HG03196 (cell line): Measurements from ENCODE around the gene SLC29A2.

Experiments used
- ATAC-seq: cut with Tn5 transposase; IDR thresholded peaks from one replicate; pipeline ENCODE4 v1.9.1; 2021; ENCODE audit not compliant: unreplicated experiment

The SLC29A2 gene, protein sequence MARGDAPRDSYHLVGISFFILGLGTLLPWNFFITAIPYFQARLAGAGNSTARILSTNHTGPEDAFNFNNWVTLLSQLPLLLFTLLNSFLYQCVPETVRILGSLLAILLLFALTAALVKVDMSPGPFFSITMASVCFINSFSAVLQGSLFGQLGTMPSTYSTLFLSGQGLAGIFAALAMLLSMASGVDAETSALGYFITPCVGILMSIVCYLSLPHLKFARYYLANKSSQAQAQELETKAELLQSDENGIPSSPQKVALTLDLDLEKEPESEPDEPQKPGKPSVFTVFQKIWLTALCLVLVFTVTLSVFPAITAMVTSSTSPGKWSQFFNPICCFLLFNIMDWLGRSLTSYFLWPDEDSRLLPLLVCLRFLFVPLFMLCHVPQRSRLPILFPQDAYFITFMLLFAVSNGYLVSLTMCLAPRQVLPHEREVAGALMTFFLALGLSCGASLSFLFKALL

DNA sequence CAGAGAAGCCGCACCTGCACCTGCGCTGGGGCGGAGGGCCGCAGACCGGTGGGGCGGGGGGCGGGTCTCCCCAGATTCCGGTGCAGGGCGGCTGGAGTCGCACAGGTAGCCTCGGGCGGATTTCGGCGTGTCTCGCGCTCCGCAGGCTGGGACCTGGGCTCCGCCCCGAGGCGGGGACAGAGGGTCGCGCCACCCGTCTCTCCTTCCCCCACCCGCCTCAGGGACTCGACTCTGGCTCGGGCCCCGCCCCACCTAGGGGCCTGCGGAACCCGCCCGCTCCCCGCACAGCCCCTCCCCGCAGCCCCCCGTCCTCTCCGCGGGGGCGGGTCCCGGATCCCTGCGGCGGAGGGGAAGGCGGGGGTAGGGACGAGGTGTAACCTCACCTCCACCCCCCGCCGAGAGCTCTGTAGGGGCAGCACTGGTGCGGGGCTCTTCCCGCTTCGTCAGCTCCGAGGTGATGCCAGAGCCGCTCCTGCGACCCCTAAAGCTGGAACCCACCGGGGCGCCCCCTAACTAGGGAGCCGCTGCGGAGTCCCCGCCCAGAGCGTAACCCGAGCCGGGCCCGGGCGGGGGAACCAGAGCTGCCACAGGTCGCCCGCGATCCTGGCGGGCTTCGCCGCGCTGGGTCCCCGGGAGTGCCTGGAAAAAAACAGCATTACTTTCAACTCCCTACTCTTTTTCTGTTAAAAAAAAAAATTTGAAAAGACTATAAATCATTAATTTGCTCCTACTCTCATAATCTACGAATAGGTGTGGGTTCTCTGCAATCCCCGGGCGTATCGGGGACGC lies at the start of gene SLC29A2:
SLC29A2 (minus strand) TSS at position 134 of the 789 bp plus-strand sequence. CDS start 169 bp downstream, outside the sequence.
- ATAC-seq: peak; percentile 49

DNA sequence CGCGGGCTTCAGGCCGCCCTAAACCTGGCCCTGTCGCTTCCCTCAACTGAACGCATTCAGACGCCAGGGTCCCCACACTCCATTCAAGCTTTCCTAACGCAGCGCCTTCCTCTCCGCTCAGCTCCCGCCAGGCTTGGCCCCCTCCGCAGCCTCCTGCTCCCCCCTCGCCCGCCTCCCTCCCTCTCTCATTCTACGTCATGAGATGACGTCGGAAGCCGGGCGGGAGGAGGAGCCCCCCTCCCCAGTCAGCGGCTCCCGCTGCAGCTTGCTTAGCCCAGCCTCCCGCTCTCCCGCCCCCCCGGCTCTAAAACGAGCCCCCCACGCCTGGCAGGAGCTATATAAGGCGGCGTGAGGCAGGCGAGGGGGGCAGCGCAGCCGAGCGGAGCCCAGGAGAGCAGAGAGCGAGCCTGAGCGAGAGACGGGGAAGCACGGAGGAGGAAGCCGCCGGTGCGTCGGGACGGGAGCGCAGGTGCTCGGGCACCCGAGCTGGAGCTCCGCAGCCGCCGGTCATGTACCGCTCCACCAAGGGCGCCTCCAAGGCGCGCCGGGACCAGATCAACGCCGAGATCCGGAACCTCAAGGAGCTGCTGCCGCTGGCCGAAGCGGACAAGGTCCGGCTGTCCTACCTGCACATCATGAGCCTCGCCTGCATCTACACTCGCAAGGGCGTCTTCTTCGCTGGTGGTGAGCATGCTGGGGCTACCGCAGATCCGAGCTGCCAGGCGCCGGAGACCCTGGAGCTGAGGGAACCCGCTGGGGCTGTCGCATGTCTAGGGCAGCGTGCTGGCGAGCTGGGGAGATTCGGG lies 49.3 kb upstream of the SLC29A2 start, which contains the start of gene NPAS4:
NPAS4 (plus strand) TSS at position 365 of the 806 bp plus-strand sequence; CDS start at position 510, 145 bp downstream.
- no peak for ATAC-seq

DNA sequence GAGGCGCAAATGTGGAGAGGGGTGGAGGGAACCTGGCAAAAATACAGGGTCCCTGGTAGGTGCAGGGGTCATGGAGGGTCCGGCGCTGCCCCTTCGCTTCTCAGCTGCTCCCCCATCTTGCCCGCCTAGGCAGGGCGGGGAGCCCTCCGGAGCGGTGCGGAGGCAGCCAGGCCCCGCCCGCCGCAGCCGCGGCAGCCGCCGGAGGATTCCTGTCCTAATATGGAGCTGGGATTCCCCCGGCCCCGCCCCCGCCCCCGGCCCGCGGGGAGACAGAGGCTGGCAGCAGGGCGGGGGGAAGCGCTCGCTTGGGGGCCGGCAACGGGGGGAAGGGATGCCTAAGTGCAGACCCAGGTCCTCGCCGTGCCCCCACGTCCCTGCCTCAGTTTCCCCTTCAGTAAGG lies 48.3 kb upstream of the SLC29A2 start:
- no peak for ATAC-seq

DNA sequence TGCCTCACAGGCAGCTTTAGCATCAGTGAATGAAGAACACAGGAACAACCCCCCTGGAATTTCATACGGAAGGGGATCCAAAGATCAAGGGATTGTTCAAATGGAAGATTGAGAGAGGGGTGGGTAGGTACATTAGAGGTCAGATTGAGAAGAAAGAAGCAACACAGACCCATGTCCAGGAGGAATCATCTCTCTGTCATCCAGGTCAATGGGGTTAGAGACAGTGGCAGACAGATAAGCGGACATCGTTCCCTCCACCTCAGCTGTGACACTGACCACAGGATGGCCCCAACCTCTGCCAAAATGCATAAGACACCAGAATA lies 47.4 kb upstream of the SLC29A2 start:
- no peak for ATAC-seq

DNA sequence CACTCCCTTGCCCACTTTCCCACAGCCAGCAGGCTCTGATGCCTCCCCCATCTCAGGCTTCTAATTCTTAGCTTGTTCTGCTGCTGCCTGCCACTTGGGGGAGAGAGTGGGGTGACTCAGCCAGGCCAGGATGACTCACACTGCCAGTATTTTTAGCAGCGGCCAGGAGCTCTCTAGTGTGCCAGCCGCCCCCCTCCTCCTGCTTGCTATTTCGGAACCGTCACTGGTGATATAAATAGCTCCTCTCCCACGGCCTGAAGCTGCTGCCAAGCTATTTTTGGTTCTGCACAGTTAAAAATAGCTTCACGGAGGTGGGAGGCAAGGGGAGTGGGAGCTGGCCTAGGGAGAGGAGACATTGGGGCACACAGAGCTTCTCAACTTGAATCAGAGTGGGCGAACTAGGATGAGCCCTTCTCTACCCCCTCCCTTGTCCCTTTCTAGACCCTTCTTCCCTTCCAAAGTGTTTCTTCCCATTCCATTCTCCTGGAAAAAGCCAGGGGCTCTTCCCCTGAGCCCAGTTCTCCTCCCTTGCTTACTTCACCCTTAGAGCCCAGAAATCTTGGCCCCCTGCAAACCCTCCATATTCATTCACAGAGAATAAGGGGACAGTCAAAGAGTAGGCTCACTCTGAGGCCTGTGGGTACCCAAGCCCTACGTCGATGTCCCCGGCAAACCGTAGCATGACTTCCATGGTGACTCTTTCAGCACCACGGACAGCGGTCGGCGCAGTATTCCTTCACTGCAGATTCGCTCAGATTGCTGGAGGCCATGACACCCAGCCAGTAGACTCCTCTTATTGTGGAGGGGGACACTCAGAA lies 46.8 kb upstream of the SLC29A2 start:
- no peak for ATAC-seq

DNA sequence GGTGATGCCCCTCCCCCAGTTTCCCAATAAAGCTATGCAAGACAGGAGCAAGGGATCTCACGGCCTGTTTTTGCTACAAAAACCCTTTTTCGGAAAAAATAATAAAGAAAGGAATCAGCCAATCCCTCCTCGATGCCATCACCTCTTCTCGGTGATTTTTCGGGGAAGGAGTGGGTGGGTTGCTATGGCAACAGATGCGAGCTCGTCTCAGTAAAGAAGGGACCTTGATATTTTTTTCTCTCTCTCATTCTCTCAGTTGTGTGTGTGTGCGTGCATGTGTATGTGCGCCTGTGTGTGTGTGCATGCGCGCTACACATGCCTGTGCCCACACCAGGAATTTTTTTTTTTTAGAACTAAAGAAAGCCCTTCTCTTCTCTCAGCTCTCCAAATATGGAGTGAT lies 45.4 kb upstream of the SLC29A2 start:
- no peak for ATAC-seq

DNA sequence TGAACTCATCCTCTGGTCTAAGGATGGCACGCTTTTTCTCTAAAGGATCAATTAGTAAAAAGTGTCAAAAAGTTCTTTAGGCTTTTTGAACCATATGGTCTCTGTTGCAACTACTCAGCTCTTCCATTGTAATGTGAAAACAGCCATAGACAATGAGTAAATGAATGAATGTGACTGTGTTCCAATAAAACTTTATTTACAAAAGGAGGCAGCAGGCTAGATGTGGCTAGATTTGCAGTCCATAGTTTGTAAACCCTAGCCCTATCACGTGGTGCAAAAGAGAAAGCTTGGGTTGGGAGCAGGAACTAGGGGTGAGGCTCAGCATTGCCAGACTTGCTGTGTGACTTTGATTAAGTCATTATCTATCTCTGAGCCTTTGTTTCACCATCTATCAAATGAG lies 43.9 kb upstream of the SLC29A2 start:
- no peak for ATAC-seq

DNA sequence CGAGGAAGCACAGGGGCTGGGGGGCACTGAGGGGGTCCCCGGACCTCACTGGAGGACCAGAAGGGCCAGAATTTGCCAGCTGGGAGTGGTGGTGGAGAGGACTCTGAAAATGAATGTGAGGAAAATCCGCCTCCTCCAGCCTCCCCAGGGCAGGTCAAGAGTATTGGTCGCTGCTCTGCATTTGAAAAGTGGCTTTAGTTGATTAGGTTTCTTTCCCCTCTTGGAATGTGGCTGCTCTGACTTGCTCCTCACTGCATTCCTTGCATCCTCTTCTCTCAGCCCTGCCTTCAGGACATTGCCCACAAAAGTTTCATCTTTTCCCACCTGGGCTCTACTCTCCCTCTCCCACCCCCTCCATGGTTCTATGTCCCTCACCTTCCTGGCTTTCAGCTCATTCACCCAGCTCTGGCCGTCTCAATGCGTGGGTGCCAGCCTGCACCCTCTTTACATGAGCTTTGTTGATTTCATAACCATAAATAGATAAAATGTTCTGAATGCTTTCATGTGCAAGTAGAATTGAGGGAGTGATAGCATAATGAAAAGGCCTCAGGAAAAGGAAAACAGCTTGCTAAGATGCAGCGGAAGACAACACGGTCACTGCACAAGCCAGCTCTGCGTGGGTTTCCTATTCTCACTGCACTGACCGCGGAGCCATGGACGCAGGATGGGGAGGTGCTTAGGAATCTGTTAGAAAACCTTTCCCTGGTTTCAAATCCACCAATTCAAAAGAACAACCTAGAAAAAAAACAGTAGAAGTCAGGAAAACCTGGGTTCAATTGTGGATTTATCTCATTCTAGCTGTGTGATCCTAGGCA lies 42.8 kb upstream of the SLC29A2 start:
- no peak for ATAC-seq

DNA sequence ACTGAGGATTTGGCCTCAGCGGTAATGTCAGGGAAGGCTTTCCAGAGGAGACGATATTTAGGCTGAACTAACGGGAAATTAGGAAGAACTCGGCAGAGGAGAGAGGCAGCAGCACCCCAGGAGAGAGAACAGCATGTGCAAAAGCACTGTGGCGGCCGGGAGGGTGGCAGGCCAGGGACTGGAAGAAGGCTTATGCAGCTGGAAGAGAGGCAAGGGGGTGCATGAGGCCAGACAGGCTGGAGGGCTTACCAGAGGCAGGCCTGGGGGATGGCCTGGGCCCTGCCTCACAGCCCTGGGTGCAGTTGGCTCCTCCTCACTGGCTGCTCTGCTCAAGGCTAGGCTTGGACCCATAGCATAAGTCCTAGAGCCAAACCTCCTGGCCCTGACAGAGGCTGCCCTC lies 41.6 kb upstream of the SLC29A2 start:
- no peak for ATAC-seq

DNA sequence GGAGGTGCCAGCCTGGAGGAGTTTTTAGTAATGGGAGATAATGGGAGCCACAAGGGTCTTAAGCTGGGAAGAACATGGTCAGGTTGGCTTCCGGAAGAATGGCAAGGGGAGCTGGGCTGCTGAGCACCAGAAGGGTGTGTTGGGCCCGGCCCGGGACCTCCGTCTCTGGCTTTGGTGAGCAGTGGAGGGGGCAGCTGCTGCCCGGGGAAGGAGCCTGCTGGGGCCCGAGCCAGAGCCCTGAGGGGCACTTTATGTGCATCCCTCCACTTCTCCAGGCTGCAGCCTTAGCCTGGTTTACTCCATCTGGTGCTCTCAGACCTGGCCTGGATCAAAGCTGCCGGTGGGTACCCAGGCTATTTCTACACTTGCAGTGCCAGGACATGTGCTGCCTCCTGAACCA lies 40.5 kb upstream of the SLC29A2 start:
- ATAC-seq: no peak

DNA sequence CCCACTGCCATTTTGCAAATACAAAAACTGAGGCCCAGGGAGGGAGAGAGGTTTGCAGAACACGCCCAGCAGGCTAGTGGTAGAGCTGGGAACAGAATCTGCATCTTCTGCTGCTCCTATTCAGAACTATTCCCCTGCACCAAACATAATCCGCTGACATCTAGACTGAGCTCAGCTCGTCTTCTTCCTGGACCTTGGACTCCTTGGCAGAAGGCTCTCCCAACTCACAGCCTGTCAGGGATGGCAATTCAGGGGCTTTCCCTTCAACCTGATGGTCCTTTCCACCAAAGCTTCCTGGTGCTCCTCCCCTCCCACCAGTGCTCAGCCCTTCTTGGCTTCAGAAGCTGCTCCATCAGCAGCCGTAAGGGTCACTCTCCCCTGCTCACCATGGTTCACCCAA lies 39.8 kb upstream of the SLC29A2 start:
- no peak for ATAC-seq

DNA sequence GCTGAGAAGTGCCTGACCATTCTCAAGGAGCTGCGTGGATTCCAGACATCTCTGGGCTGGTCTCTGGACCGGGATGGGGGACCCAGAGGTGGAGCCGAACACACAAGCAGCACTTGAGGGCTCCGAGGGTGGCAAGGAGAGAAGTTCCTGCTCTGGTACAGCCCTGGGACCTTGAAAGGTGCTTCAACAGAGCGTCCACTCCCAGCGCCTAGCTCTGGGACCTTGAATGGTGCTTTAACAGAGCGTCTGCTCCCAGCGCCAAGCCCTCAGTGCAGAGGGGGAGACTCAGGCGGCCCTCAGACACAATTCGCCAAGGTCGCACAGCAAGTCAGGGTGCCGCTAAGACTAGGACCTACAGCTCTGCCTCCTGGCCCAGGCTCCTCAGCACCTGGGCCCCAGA lies 38.6 kb upstream of the SLC29A2 start:
- ATAC-seq: no peak

DNA sequence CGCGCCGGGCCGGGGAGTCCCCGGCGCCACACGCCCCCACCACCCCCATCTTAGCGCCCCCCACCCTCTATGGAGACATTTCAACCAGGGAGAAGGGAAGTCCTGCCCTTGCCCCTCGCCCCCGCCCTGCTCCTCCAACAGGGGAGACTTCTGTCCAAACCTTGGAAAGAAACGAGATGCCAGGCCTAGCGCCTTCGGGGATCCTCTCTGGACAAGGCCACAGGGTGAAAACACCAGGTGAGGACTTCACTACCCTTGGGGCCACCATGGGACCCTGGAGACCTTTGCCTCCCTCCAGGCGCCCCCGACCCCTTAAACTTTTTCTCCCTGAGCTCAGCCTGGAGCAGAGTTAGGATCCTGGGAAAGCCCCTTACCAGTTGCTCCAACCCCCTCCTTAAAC lies 37.7 kb upstream of the SLC29A2 start:
- no peak for ATAC-seq

DNA sequence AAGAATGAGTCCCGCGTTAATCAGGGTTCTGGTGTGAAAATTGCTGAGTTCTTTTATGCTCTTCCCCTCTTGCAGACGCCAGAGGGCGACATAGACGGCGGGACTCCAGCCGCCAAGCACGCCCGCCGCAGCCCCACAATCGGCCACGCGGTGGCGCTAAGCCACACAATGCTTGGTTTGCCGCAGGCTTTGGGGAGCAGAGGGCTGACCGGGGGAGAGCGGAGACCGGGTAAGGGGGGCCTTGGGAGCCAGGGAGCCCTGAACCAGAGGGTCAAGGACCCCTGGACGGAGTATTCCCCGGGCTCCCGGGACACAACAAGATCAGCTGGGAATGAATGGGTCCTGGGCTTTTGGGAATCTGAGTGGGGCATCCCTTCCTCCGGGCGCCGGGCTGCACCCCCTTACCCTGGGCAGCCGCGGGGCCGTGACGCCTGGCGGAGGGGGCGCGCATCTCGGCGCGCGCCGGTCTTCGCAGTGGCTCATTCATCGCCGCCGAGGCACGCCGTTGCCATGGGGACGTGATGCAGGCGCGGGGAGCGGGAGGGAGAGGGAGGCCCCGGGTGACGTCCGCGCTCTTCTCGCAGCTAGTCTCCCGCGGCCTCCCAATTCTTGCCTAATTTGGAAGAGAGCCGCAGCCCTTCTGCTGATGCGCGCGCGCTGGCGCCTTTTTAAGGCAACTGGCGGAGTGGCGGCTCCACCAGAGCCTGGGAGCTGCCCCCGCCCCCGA lies 37.1 kb upstream of the SLC29A2 start:
- no peak for ATAC-seq

DNA sequence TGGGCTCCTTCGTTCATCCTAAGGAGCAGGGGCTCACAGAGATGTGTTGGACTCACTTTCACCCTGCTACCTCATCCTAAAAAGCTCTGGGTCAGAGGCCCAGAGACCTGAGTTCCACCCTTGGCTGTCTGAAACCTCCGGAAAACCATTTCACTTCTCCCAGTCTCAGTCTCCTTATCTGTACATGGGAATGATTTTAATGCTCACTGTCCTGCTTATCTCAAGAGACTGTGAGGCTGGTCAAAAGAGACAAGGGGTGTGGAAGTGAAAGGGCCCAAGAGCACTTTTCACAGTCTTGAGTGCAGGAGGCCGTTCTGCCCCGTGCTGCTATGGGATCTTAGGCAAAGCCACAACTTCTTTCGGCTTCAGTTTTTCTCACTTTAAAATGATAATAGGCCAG lies 36.1 kb upstream of the SLC29A2 start:
- ATAC-seq: no peak

DNA sequence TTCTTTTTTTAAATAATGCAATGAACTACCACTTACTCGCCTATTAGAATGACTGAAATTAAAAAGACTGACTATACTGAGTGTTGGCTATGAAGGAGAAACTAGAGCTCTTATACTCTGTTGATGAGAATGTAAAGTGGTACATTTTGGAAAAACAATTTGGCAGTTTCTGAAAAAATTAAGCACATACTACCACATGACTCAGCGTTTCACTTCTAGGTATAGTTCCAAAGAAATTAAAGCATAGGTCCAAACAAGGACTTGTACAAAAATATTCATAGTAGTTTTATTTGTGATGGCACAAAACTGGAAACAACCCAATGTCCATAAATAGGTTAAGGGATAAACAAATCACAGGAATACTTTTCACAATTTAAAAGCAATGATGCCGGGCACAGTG lies 22.4 kb upstream of the SLC29A2 start:
- no peak for ATAC-seq

DNA sequence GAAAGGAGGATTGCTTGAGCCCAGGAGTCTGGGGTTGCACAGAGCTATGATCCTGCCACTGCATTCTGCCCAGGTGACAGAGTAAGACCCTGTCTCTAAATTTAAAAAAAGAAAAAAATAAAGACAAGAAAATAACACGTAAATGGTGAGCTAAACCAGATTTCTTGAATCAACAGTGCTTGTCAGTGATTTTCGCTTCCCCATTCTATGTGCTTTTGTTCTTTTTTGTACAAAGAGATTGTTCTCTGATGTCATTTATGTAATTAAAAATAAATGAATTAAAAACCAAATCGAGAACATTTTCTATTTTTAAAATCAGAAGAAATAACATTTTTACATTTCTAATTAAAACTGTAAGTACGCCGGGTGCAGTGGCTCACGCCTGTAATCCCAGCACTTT lies 19.8 kb upstream of the SLC29A2 start:
- ATAC-seq: no peak

DNA sequence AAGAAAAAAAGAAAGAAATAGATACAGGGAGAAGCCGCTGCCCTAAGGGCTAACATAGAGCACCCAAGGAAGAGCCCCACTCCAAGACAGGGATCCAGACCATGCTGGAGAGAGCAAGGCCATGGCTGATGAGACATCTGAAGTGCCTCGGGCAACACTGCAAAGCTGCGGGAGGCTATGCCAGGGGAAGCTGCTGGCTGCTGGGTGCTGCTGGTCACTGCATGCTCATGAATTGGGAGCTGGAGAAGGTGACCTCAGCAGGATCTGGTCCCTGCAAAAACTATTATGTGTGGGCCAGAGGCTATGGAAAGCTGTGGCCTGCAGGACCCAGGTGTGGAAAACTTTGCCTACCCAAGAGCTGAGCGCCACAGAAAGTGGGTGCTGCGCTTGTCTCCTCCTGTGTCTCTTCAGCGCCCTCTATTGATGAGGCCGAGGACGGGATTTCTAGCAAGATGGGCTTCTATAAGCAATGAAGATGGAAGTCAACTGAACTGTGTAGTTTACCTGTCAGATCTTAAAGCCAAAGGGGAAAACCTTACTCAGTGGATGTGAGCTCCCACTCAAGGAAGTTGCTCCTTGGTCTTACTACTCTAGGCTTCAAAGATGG lies 17.3 kb upstream of the SLC29A2 start:
- ATAC-seq: no peak
